GM19455 (cell line): ENCODE results near the gene CD8B.
"Not testable (repeated sequence)": the region's sequence is repeated elsewhere in the genome, so short reads cannot be mapped to it uniquely, and the experiment has no call there.

Experiments
- ATAC-seq: cut with Tn5 transposase; IDR thresholded peaks from one replicate; pipeline ENCODE4 v1.9.1; 2021; ENCODE audit not compliant: unreplicated experiment

CD8B gene

GRCh38 chr2:86861628-86862379 is at the start of gene CD8B:
Gene CD8B, minus strand, starts transcription at chr2:86861886. Its CDS starts 21 bp downstream, at chr2:86861865.
- ATAC-seq = not testable (repeated sequence)

GRCh38 chr2:86905868-86906267 is 44.2 kb upstream of the CD8B start:
- ATAC-seq = not testable (repeated sequence)

GRCh38 chr2:86900687-86901086 is 39.0 kb upstream of the CD8B start:
- not testable (repeated sequence) for ATAC-seq

- ATAC-seq = not testable (repeated sequence)
Observed at GRCh38 chr2:86886026-86886425, 24.3 kb upstream of the CD8B start.

GRCh38 chr2:86882865-86883264 is 21.2 kb upstream of the CD8B start:
- ATAC-seq = not testable (repeated sequence)

GRCh38 chr2:86882118-86882665 is 20.5 kb upstream of the CD8B start:
- ATAC-seq = not testable (repeated sequence)

GRCh38 chr2:86878986-86879385 is 17.3 kb upstream of the CD8B start:
- ATAC-seq = not testable (repeated sequence)

GRCh38 chr2:86870941-86871340 is 9.3 kb upstream of the CD8B start:
- not testable (repeated sequence) for ATAC-seq

GRCh38 chr2:86868895-86869468 is 7.3 kb upstream of the CD8B start:
- not testable (repeated sequence) for ATAC-seq

- not testable (repeated sequence) for ATAC-seq
Observed at GRCh38 chr2:86862380-86862703, 656 bp upstream of the CD8B start.

GRCh38 chr2:86861175-86861574 is 511 bp downstream of the CD8B start:
- ATAC-seq = not testable (repeated sequence)

GRCh38 chr2:86860573-86860972 is 1.1 kb downstream of the CD8B start:
- ATAC-seq = not testable (repeated sequence)

GRCh38 chr2:86857688-86858087 is 4.0 kb downstream of the CD8B start:
- ATAC-seq = not testable (repeated sequence)

GRCh38 chr2:86856498-86856897 is 5.2 kb downstream of the CD8B start:
- not testable (repeated sequence) for ATAC-seq

GRCh38 chr2:86855981-86856380 is 5.7 kb downstream of the CD8B start:
- ATAC-seq = not testable (repeated sequence)

GRCh38 chr2:86851581-86851980 is 10.1 kb downstream of the CD8B start:
- not testable (repeated sequence) for ATAC-seq

GRCh38 chr2:86842607-86843234 is 19.0 kb downstream of the CD8B start:
- ATAC-seq = not testable (repeated sequence)

- not testable (repeated sequence) for ATAC-seq
Observed at GRCh38 chr2:86841330-86841729, 20.4 kb downstream of the CD8B start.

GRCh38 chr2:86839871-86840548 is 21.7 kb downstream of the CD8B start:
- not testable (repeated sequence) for ATAC-seq

GRCh38 chr2:86839455-86839854 is 22.2 kb downstream of the CD8B start:
- ATAC-seq = not testable (repeated sequence)

GRCh38 chr2:86837714-86838113 is 24.0 kb downstream of the CD8B start:
- not testable (repeated sequence) for ATAC-seq
